ENCODE measurements around the gene COPS8.

Gene COPS8

DNA sequence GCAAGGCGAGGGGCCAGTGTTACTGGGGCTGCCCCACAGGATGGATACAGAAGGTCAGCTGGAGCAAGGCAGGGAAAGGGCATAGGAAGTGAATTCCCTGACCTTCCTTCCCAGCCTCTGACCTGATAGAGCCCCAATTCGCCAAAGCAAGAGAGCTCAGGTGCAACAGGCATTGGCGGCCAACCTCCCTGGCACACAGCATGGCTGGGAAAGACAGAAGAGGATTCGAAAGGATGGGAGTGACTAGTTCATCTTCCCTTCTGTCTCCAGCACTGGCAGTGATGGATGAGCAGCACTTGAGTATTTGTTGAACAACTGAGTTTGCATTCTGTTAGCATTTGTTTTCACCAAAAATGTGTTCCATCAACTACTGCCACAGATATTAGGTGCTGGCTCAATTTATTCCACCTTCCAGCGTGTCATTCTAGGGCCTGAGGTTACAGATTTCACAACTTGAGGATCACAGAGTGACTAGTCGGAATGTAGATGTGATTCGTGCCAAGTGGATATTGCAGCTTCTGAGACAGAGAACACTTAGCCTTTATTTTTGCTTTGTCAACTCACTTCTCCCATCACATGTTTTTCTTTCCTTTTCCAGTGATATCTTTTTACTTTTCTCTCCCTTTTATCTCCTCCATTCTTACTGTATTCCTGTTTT lies 6.2 kb downstream of the COPS8 start:
- H3K4me3 ChIP-seq (ENCODE audit: low read length), result no peak overlapping the region
- DNase-seq (ENCODE audit: low read depth), result no peak
- TF ChIP-seq CTCF (conservative IDR thresholded peaks at IDR 0.05; ENCODE audit: low read depth, low read length), result no peak

GRCh38 chr2:237092506-237092905 lies 6.8 kb downstream of the COPS8 start:
- DNase-seq (ENCODE audit: low read depth), result no peak
- no peak overlapping the region for H3K4me3 ChIP-seq (ENCODE audit: low read length)
- TF ChIP-seq CTCF (conservative IDR thresholded peaks at IDR 0.05; ENCODE audit: low read depth, low read length), result no peak

GRCh38 chr2:237092920-237093781 lies 7.5 kb downstream of the COPS8 start:
- peak; percentile 65 for TF ChIP-seq CTCF (conservative IDR thresholded peaks at IDR 0.05; ENCODE audit: low read depth, low read length)
- no peak for DNase-seq (ENCODE audit: low read depth)
- no peak overlapping the region for H3K4me3 ChIP-seq (ENCODE audit: low read length)

DNA sequence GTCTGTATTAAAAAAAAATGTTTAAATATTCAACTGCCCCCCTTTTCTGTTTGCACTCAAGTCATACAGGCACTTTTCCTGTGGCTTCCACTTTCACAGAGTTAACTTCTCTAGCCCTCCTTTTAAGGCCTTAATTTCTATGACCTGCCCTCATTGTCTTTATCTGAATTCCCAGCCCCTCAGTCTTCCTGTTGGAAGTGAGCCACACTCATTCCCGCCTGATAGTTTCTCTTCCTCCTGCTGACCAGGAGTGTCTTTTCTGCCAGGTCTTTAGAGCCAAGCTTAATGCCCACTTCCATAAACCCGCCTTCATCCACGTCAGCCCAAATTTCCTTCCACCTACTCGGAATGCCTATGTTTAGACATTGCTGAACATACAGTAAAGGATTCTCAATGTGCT lies 10.5 kb downstream of the COPS8 start:
- no peak for TF ChIP-seq CTCF (conservative IDR thresholded peaks at IDR 0.05; ENCODE audit: low read depth, low read length)

GRCh38 chr2:237096911-237097310 lies 11.2 kb downstream of the COPS8 start:
- no peak for DNase-seq (ENCODE audit: low read depth)
- TF ChIP-seq CTCF (conservative IDR thresholded peaks at IDR 0.05; ENCODE audit: low read depth, low read length), result no peak
- H3K4me3 ChIP-seq (ENCODE audit: low read length), result no peak overlapping the region

More for the DNA sequence above, 10.5 kb downstream of the COPS8 start:
- DNase-seq (ENCODE audit: low read depth), result no peak
- no peak overlapping the region for H3K4me3 ChIP-seq (ENCODE audit: low read length)

GRCh38 chr2:237097326-237097910 lies 11.7 kb downstream of the COPS8 start:
- no peak for TF ChIP-seq CTCF (conservative IDR thresholded peaks at IDR 0.05; ENCODE audit: low read depth, low read length)
- DNase-seq (ENCODE audit: low read depth), result no peak
- H3K4me3 ChIP-seq (ENCODE audit: low read length), result no peak overlapping the region

Data from retinal pigment epithelial cell (primary cell).